NCI-H187 treated with DMSO at 0.1 percent for 48 hours (cell line): ENCODE data around the gene FADS1.

Source experiments
- DNase-seq: peaks from one replicate; lab custom pipeline; 2025; lab: John Stamatoyannopoulos, UW

The FADS1 gene

GRCh38 chr11:61826930-61827570 is 10.2 kb upstream of the FADS1 start:
- DNase-seq = no peak

GRCh38 chr11:61820174-61820573 is 3.4 kb upstream of the FADS1 start:
- DNase-seq = no peak

GRCh38 chr11:61817471-61818202 is 834 bp upstream of the FADS1 start:
- DNase-seq = no peak

GRCh38 chr11:61815790-61816735 is 740 bp downstream of the FADS1 start:
- no peak for DNase-seq

- no peak for DNase-seq
Observed at GRCh38 chr11:61814958-61815789, 1.6 kb downstream of the FADS1 start.

- DNase-seq = no peak
Observed at GRCh38 chr11:61814247-61814957, 2.4 kb downstream of the FADS1 start.

GRCh38 chr11:61812736-61813411 is 3.9 kb downstream of the FADS1 start:
- DNase-seq = no peak

- DNase-seq = no peak
Observed at GRCh38 chr11:61811831-61812230, 5.0 kb downstream of the FADS1 start.

- no peak for DNase-seq
Observed at GRCh38 chr11:61810671-61811175, 6.1 kb downstream of the FADS1 start.

- DNase-seq = no peak
Observed at GRCh38 chr11:61806785-61807184, 10.0 kb downstream of the FADS1 start.

- DNase-seq = no peak
Observed at GRCh38 chr11:61805146-61805545, 11.7 kb downstream of the FADS1 start.

GRCh38 chr11:61803889-61804647 is 12.7 kb downstream of the FADS1 start:
- DNase-seq = no peak

- DNase-seq = no peak
Observed at GRCh38 chr11:61802605-61803004, 14.2 kb downstream of the FADS1 start.

GRCh38 chr11:61800331-61801281 is 16.2 kb downstream of the FADS1 start:
- DNase-seq = no peak

GRCh38 chr11:61799665-61800284 is 17.0 kb downstream of the FADS1 start:
- no peak for DNase-seq

- no peak for DNase-seq
Observed at GRCh38 chr11:61797263-61797944, 19.4 kb downstream of the FADS1 start.

GRCh38 chr11:61795876-61796526 is 20.8 kb downstream of the FADS1 start:
- DNase-seq = no peak
